Hippocampal formation (tissue), 2 donors: ENCODE data around the gene IP6K2.
A peak's percentile ranks its signal among the peaks of the same experiment; 100 is the strongest.

Experiments used
- DNase-seq, 2 donors: peaks; one replicate each; lab custom pipeline; 2025; lab: John Stamatoyannopoulos, UW

IP6K2 gene

GRCh38 chr3:48664313-48664644 lies 52.7 kb downstream of the IP6K2 start:
- no peak for DNase-seq

GRCh38 chr3:48663489-48664312 lies 53.3 kb downstream of the IP6K2 start:
- DNase-seq: peak; percentile 92

- peak; percentile 68 to 75 for DNase-seq
Observed at GRCh38 chr3:48662753-48663488, 54.1 kb downstream of the IP6K2 start, which contains the start of gene CELSR3. Gene CELSR3 (minus strand): TSS chr3:48662886. CDS start chr3:48662634, 252 bp downstream.

GRCh38 chr3:48662145-48662752 lies 54.8 kb downstream of the IP6K2 start:
- DNase-seq: no peak

GRCh38 chr3:48661501-48662144 lies 55.4 kb downstream of the IP6K2 start:
- peak in 1 of 2 donors; percentile 61 for DNase-seq

GRCh38 chr3:48660800-48661400 lies 56.1 kb downstream of the IP6K2 start:
- no peak for DNase-seq

- no peak for DNase-seq
Observed at GRCh38 chr3:48656841-48657281, 60.2 kb downstream of the IP6K2 start.

- DNase-seq: peak in 1 of 2 donors; percentile 38
Observed at GRCh38 chr3:48656061-48656840, 60.8 kb downstream of the IP6K2 start.

- DNase-seq: no peak
Observed at GRCh38 chr3:48655606-48656005, 61.4 kb downstream of the IP6K2 start.

- no peak for DNase-seq
Observed at GRCh38 chr3:48655063-48655462, 62.0 kb downstream of the IP6K2 start.

GRCh38 chr3:48652923-48653715 lies 63.9 kb downstream of the IP6K2 start:
- no peak for DNase-seq

- no peak for DNase-seq
Observed at GRCh38 chr3:48651771-48652170, 65.2 kb downstream of the IP6K2 start.

GRCh38 chr3:48650723-48651122 lies 66.3 kb downstream of the IP6K2 start:
- DNase-seq: no peak

GRCh38 chr3:48648188-48648850 lies 68.7 kb downstream of the IP6K2 start:
- DNase-seq: no peak

GRCh38 chr3:48647714-48648113 lies 69.3 kb downstream of the IP6K2 start:
- no peak for DNase-seq

- no peak for DNase-seq
Observed at GRCh38 chr3:48644898-48645760, 71.9 kb downstream of the IP6K2 start.

GRCh38 chr3:48642605-48643004 lies 74.4 kb downstream of the IP6K2 start:
- DNase-seq: no peak

GRCh38 chr3:48641396-48641795 lies 75.6 kb downstream of the IP6K2 start:
- no peak for DNase-seq
